HepG2 (cell line): ENCODE data around the gene NFKBIA. TPM values are rescaled to one million over a fixed set of nuclear protein-coding genes. Genes with fewer than 3 reads are reported as not detected.

Experiments
- ATF2 ChIP-seq: sonication (generic); formaldehyde crosslinking; IDR thresholded peaks from 2 replicates; pipeline ENCODE4 v1.4.0; 2020; ENCODE audit warnings: missing genetic modification reagents
- E2F5 ChIP-seq: sonication (generic); formaldehyde crosslinking; conservative IDR thresholded peaks from 2 replicates; pipeline ENCODE4 v1.4.0; 2020; ENCODE audit warnings: missing genetic modification reagents
- HIVEP1 ChIP-seq: sonication (generic); formaldehyde crosslinking; IDR thresholded peaks from 2 replicates; pipeline ENCODE4 v1.4.0; 2020; ENCODE audit warnings: mild to moderate bottlenecking, missing genetic modification reagents
- KDM4B ChIP-seq: sonication (generic); formaldehyde crosslinking; IDR thresholded peaks from 2 replicates; pipeline ENCODE4 v1.4.0; 2020; ENCODE audit warnings: missing genetic modification reagents
- MEIS2 ChIP-seq: sonication (generic); formaldehyde crosslinking; IDR thresholded peaks from 2 replicates; pipeline ENCODE4 v1.9.0; 2021; ENCODE audit warnings: mild to moderate bottlenecking, missing genetic modification reagents
- NONO ChIP-seq, 2 experiments: fragments of 450-650 bp in 1 of 2; sonication (generic) in 1 of 2; formaldehyde crosslinking in 1 of 2; IDR thresholded peaks in 1 of 2; conservative IDR thresholded peaks in 1 of 2; 2 replicates each; pipeline versions ENCODE4 v1.6.1 to v1.8.0; 2017 to 2022; ENCODE audit warnings: mild to moderate bottlenecking in 1 of 2, missing genetic modification reagents in 1 of 2, moderate library complexity in 1 of 2
- SIX1 ChIP-seq: sonication (generic); formaldehyde crosslinking; IDR thresholded peaks from 2 replicates; pipeline ENCODE4 v1.4.0; 2020; ENCODE audit warnings: missing genetic modification reagents, borderline replicate concordance
- SNAPC5 ChIP-seq: sonication (generic); formaldehyde crosslinking; IDR thresholded peaks from 2 replicates; pipeline ENCODE4 v1.8.1; 2023; ENCODE audit warnings: mild to moderate bottlenecking, missing genetic modification reagents, borderline replicate concordance
- TEF ChIP-seq: sonication (generic); formaldehyde crosslinking; IDR thresholded peaks from 2 replicates; pipeline ENCODE4 v1.5.0; 2020; ENCODE audit warnings: missing genetic modification reagents
- XRCC5 ChIP-seq: fragments of 200-400 bp; formaldehyde crosslinking; optimal IDR thresholded peaks from 2 replicates; pipeline ENCODE3; 2017; ENCODE audit warnings: mild to moderate bottlenecking, low read length
- ZC3H4 ChIP-seq: sonication (generic); formaldehyde crosslinking; IDR thresholded peaks from 2 replicates; pipeline ENCODE4 v1.4.0; 2020; ENCODE audit warnings: missing genetic modification reagents, borderline replicate concordance
- ZHX2 ChIP-seq, 2 experiments: sonication (generic) in 1 of 2; formaldehyde crosslinking in 1 of 2; IDR thresholded peaks; 2 replicates each; pipeline versions ENCODE4 v1.6.1 to v1.9.0; 2014 to 2022; ENCODE audit warnings: antibody characterized with exemption in 1 of 2, borderline replicate concordance in 1 of 2, inconsistent platforms in 1 of 2, low read depth in 1 of 2, missing genetic modification reagents in 1 of 2
- ZNF251 ChIP-seq: sonication (generic); formaldehyde crosslinking; IDR thresholded peaks from 2 replicates; pipeline ENCODE4 v1.9.0; 2021; ENCODE audit warnings: mild to moderate bottlenecking, missing genetic modification reagents
- ZNF441 ChIP-seq: sonication (generic); formaldehyde crosslinking; IDR thresholded peaks from 2 replicates; pipeline ENCODE4 v1.7.0; 2021; ENCODE audit warnings: missing genetic modification reagents, borderline replicate concordance
- ZNF800 ChIP-seq: sonication (generic); formaldehyde crosslinking; IDR thresholded peaks from 2 replicates; pipeline ENCODE4 v1.4.0; 2020; ENCODE audit warnings: missing genetic modification reagents
- polyA plus RNA-seq, 8 experiments: library from polyadenylated mRNA; depleted of rRNA in 3 of 8; stranded (reverse) in 7 of 8; unstranded in 1 of 8; fragments of >200 nt; fragmentation: Illumina TruSeq in 4 of 8; extraction: Trizol in 4 of 8; gene quantifications; 2 replicates each; pipeline versions ENCODE4 v1.2.1 to v1.2.3, GENCODE V29; 2011 to 2016; ENCODE audit warnings: low read depth in 4 of 8, missing spikeins in 1 of 8, mixed read lengths in 1 of 8; ENCODE audit not compliant: insufficient read depth in 1 of 8
- total RNA-seq, 5 experiments: library from RNA; depleted of rRNA; stranded (reverse); fragments of >200 nt; fragmentation: Illumina TruSeq; extraction: Trizol; gene quantifications; 2 replicates each; pipeline ENCODE4 v1.2.3, GENCODE V29; 2016; ENCODE audit warnings: low read depth in 1 of 5

The NFKBIA gene
- total and polyA plus RNA-seq, 2 of the 13 experiments (the other 11 are each of a cell fraction or from before 2014, with no cell fraction given) = 197 to 319 TPM

GRCh38 chr14:35404449-35405303, at the start of gene NFKBIA (continued):
- peak; percentile 94 for TF ChIP-seq ZNF441
- peak; percentile 87; the same call in 1 of the 2 replicates for TF ChIP-seq KDM4B (CRISPR knock-in tag)
- TF ChIP-seq MEIS2 (CRISPR knock-in tag) = no peak; the same call in none of the 2 replicates
- peak; percentile 100 for TF ChIP-seq HIVEP1 (CRISPR knock-in tag)
- TF ChIP-seq XRCC5 = peak; percentile 95
- peak; percentile 71 for TF ChIP-seq ZC3H4 (CRISPR knock-in tag)
- TF ChIP-seq SIX1 (CRISPR knock-in tag) = 0 out of 2 replicates have a peak, but pooled peaks have one; percentile 0
- peak; percentile 11; the same call in 1 of the 2 replicates for TF ChIP-seq ZHX2 (IDR thresholded peaks at IDR 0.05; ENCODE audit: low read depth)
- peak; percentile 96; the same call in 1 of the 2 replicates for TF ChIP-seq ZHX2 (CRISPR knock-in tag; IDR thresholded peaks at IDR 0.05; ENCODE audit: borderline replicate concordance)
- 0 out of 2 replicates have a peak, but pooled peaks have one; percentile 76 for TF ChIP-seq ZNF251 (CRISPR knock-in tag)
- TF ChIP-seq TEF (CRISPR knock-in tag) = peak; percentile 73; the same call in 1 of the 2 replicates
- 0 out of 2 replicates have a peak, but pooled peaks have one; percentile 69 for TF ChIP-seq SNAPC5
- TF ChIP-seq ATF2 (CRISPR knock-in tag) = peak; percentile 44; the same call in 1 of the 2 replicates
- no peak for TF ChIP-seq NONO (IDR thresholded peaks at IDR 0.05)
- no peak for TF ChIP-seq NONO (CRISPR knock-in tag; conservative IDR thresholded peaks at IDR 0.05)
- TF ChIP-seq ZNF800 (CRISPR knock-in tag) = peak; percentile 90
- peak; percentile 81 for TF ChIP-seq E2F5 (CRISPR knock-in tag)
